ENCODE results near the gene FAM167B.
"Not testable (repeated sequence)": the region's sequence is repeated elsewhere in the genome, so short reads cannot be mapped to it uniquely, and the experiment has no call there.

Gene FAM167B

GRCh38 chr1:32263236-32263593, 16.2 kb downstream of the FAM167B start:
- not testable (repeated sequence) for ATAC-seq, DNase-seq

DNA sequence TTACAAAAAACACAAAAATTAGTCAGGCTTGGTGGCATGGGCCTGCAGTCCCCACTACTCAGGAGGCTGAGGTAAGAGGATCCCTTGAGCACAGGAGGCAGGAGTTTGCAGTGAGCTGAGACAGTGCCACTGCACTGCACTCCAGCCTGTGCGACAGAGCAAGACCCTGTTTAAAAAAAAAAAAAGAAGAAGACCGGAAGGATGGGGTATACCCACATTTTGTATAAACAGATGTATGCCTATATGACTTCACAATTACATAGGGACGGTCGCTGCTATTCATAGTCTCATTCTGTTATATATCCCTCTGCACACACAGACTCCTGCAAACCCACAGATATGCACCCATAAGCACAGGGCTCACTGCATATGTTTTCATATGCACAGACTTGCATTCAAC, 16.7 kb downstream of the FAM167B start:
- DNase-seq (no peak), ATAC-seq (peak; percentile 67)

- DNase-seq = no peak
- no peak for ATAC-seq
These were observed 18.8 kb downstream of the FAM167B start for GRCh38 chr1:32265846-32266245.

- ATAC-seq (peak; percentile 40), DNase-seq (no peak)
These were observed 20.0 kb downstream of the FAM167B start for GRCh38 chr1:32266921-32267591.

GRCh38 chr1:32269744-32270143, 22.7 kb downstream of the FAM167B start:
- ATAC-seq (no peak), DNase-seq (no peak)

GRCh38 chr1:32272557-32273390, 25.8 kb downstream of the FAM167B start:
- ATAC-seq (no peak), DNase-seq (no peak)

- DNase-seq = peak; percentile 84
These were observed 26.6 kb downstream of the FAM167B start for GRCh38 chr1:32273391-32274208.

DNA sequence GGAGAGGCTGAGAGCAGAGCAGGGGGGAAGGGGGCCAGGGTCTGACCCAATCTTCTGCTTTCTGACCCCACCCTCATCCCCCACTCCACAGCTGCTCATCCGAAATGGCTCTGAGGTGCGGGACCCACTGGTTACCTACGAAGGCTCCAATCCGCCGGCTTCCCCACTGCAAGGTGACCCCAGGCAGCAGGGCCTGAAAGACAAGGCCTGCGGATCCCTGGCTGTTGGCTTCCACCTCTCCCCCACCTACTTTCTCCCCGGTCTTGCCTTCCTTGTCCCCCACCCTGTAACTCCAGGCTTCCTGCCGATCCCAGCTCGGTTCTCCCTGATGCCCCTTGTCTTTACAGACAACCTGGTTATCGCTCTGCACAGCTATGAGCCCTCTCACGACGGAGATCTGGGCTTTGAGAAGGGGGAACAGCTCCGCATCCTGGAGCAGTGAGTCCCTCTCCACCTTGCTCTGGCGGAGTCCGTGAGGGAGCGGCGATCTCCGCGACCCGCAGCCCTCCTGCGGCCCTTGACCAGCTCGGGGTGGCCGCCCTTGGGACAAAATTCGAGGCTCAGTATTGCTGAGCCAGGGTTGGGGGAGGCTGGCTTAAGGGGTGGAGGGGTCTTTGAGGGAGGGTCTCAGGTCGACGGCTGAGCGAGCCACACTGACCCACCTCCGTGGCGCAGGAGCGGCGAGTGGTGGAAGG, 27.8 kb downstream of the FAM167B start:
- ATAC-seq = no peak

More at GRCh38 chr1:32273391-32274208, 26.6 kb downstream of the FAM167B start:
- peak; percentile 96 for ATAC-seq

DNA sequence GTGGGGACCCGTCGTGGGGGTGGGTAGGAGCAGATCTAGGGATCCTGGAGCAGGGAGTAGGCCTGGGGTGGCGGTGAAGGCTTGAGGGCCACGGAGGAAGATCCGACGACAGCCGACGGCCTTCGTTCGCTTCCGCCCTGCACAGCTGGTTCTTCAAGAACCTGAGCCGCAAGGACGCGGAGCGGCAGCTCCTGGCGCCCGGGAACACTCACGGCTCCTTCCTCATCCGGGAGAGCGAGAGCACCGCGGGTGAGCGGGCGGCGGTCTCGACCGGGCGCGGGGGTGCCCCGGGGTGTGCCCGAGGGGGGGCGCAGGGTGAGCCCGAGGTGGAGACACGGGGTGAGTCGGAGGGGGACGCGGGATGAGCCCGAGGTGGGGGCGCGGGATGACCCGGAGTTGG, 28.4 kb downstream of the FAM167B start:
- ATAC-seq = no peak
- no peak for DNase-seq

More for the DNA sequence above, 27.8 kb downstream of the FAM167B start:
- no peak for DNase-seq

- ATAC-seq = no peak
- DNase-seq = no peak
These were observed 29.2 kb downstream of the FAM167B start for GRCh38 chr1:32276032-32276782.

DNA sequence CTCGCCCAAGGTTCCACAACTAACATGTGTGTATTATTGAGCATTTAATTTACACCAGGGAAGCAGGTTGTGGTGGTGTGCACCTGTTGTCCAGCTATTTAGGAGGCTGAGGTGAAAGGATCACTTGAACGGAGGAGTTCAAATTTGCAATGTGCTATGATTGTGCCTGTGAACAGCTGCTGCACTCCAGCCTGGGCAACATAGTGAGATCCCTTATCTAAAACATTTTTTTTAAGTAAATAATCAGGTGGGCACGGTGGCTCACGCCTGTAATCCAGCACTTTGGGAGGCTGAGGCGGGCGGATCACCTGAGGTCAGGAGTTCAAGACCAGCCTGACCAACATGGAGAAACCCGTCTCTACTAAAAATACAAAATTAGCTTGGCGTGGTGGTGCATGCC, 37.8 kb downstream of the FAM167B start:
- DNase-seq, ATAC-seq: not testable (repeated sequence)

GRCh38 chr1:32285658-32286057, 38.6 kb downstream of the FAM167B start:
- DNase-seq (no peak), ATAC-seq (no peak)

- ATAC-seq = no peak
- no peak for DNase-seq
These were observed 39.7 kb downstream of the FAM167B start for GRCh38 chr1:32286763-32287162.

GRCh38 chr1:32289256-32289655, 42.2 kb downstream of the FAM167B start:
- DNase-seq (no peak), ATAC-seq (no peak)

DNA sequence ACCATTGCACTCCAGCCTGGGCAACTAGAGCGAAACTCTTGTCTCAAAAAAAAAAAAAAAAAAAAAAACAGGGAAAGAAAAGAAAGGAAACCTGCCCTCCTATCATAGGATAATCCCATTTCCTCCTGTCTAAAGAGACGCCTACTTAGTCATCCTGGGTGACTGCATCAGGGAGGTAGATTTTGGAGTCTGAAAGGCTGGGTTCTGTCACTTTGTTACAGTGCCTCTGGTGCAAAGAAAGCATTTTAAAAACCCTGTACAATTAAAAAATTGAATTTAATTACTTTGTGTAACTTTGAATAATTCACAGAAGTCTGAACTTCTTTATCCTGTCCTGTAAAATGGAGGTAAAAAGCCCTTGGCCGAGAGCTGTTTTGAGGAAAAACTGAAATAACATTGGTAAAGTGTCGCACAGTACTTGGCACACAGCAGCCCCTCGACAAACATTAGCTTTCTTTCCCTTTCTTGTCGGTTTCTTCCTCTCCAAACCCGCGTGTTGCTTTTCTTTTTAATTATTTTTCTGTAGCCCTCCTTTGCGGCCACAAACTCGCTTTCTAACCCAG, 44.2 kb downstream of the FAM167B start:
- ATAC-seq (no peak), DNase-seq (no peak)

GRCh38 chr1:32291708-32292538, 44.9 kb downstream of the FAM167B start, which contains the start of gene HDAC1:
Gene HDAC1, plus strand, starts transcription at chr1:32292083. Its CDS starts 87 bp downstream, at chr1:32292170.
- peak; percentile 100 for ATAC-seq
- peak; percentile 98 for DNase-seq

- not testable (repeated sequence) for DNase-seq, ATAC-seq
These were observed 51.2 kb downstream of the FAM167B start for GRCh38 chr1:32298211-32298610.

Measured in stimulated activated naive CD8-positive, alpha-beta T cell treated with anti-CD3 and anti-CD28 coated beads, Interleukin-15, Interleukin-2, amounts not matched to agents 100 U/mL and 50 U/mL, for 24 hours (primary cell).